Mucosa of stomach (tissue), 1 donor: Measurements from ENCODE around the gene TMEM97.
A peak's percentile ranks its signal among the peaks of the same experiment; 100 is the strongest.
"Not testable (repeated sequence)": the region's sequence is repeated elsewhere in the genome, so short reads cannot be mapped to it uniquely, and the experiment has no call there.

Experiments
- H3K27me3 ChIP-seq: one replicate; pipeline ENCODE4 v1.7.0; 2013; ENCODE audit warnings: mild to moderate bottlenecking, low read length; ENCODE audit not compliant: control insufficient read depth, insufficient read depth
- H3K36me3 ChIP-seq: one replicate; pipeline ENCODE4 v1.7.0; 2013; ENCODE audit warnings: low read length; ENCODE audit not compliant: control insufficient read depth, insufficient read depth
- H3K4me1 ChIP-seq: one replicate; pipeline ENCODE4 v1.7.0; 2013; ENCODE audit warnings: mild to moderate bottlenecking, low read length; ENCODE audit not compliant: control insufficient read depth, insufficient read depth
- H3K4me3 ChIP-seq: one replicate; pipeline ENCODE4 v1.7.0; 2013; ENCODE audit warnings: low read length
- H3K9ac ChIP-seq: one replicate; pipeline ENCODE4 v1.7.0; 2013; ENCODE audit warnings: mild to moderate bottlenecking, low read length, moderate library complexity
- H3K9me3 ChIP-seq: one replicate; pipeline ENCODE4 v1.7.0; 2013; ENCODE audit warnings: mild to moderate bottlenecking, low read length, moderate library complexity; ENCODE audit not compliant: control insufficient read depth
- donor health status: Pancreatic carcinoma.

Gene TMEM97

DNA sequence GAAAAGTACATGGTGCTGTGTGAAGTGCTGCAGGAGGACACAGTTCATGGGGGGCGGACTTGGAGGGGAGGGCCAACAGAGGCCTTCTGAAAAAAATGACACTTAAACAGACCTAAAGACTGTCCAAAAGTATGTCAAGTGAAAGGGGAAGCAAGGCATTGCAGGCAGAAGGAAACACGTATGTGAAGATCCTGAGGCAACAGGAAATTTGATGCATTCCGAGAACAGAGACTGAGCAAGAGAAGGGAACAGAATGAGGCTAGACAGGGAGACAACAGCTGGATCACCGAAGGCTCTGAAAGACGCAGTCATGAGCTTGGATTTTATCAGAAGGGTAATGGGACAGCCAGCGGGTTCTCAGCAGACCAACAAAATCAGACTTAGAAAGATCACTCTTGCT, 15.2 kb downstream of the TMEM97 start:
- H3K4me3 ChIP-seq: peak overlapping the region; percentile 86
- H3K27me3 ChIP-seq: no peaks in the 10 kb centered on the region
- no peaks in the 10 kb centered on the region for H3K9me3 ChIP-seq
- H3K9ac ChIP-seq: peak overlapping the region; percentile 75
- H3K36me3 ChIP-seq: peaks cover 13% of the 10 kb centered on the region
- H3K4me1 ChIP-seq: peaks cover 19% of the 10 kb centered on the region

DNA sequence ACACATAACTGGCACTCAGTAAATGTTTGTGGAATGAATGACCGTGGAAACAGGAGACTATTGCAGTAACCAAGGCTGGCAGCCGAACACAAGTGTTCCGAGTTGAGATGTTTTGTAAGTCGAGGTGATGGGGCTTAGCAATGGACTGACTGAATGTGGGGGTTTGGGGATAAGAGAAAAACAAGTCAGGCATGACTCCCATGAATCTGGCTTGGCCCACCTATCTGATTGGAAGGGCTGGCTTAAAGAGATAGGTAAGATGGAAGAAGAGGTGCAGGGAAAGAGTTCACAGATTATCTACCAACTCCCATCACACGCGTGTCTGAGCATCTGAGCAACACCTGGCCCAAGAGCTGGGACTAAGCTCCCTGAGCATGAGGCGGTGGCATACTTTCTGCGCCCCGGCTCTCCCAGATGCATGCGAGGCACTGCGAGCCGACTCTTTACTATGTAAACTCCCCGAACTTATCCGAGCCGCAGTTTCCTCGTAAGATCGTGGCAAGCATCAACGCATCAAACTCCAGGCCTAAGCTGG, 15.7 kb downstream of the TMEM97 start:
- Histone ChIP-seq H3K36me3 (peaks cover 13% of the 10 kb centered on the region), H3K9ac (peak overlapping the region; percentile 75), H3K9me3 (no peaks in the 10 kb centered on the region), H3K4me3 (peak overlapping the region; percentile 86), H3K4me1 (peaks cover 19% of the 10 kb centered on the region), H3K27me3 (no peaks in the 10 kb centered on the region)

DNA sequence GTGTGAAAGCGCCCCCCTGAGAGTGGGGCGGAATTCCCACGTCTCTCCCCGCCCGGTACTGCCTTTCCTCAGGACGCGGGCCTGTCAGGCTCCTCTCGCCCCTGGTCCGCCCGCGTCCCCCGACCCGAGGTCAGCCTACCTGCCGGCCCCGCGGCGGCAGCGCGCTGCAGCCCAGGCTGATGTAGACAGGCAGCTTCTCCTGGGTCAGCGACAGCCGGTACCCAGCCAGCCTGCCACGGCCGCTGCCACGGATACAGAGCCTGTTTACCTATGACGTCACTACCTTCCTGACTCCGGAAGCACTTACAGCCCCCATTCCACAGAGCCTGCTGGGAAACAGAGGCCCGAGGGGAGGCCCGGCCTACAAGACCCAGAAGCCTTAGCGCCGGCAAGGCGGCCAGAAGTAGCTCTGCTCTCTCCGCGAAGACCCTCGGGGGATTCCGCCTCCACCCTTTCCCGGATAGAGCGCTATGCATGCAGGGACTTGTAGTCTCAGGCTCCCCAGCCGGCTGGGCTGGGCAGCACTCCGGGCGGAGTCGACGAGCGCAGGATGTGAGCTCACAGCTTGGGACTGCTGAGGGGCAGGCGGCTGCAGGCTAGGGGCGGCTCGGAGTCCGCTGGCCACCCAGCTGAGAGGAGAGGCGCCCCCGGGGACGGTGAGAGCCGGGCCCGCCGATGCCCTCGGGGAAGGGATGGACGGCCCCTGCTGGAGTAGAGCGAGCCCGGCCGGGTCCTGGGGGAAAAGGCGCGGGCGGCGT, 16.4 kb downstream of the TMEM97 start, which contains the start of the genes IFT20 and TNFAIP1:
TSS of gene IFT20 (minus strand) at position 272 of the 758 bp plus-strand sequence. CDS start 3,487 bp downstream, outside the sequence.
TSS of gene TNFAIP1 (plus strand) at position 561 of the 758 bp plus-strand sequence. CDS start 3,761 bp downstream, outside the sequence.
- H3K36me3 ChIP-seq: peaks cover 13% of the 10 kb centered on the region
- peak within 1 kb of the TSS; percentile 86 for H3K4me3 ChIP-seq
- no peaks in the 10 kb centered on the region for H3K9me3 ChIP-seq
- H3K9ac ChIP-seq: peak within 1 kb of the TSS; percentile 75
- H3K4me1 ChIP-seq: peaks cover 19% of the 10 kb centered on the region
- no peaks in the 10 kb centered on the region for H3K27me3 ChIP-seq

DNA sequence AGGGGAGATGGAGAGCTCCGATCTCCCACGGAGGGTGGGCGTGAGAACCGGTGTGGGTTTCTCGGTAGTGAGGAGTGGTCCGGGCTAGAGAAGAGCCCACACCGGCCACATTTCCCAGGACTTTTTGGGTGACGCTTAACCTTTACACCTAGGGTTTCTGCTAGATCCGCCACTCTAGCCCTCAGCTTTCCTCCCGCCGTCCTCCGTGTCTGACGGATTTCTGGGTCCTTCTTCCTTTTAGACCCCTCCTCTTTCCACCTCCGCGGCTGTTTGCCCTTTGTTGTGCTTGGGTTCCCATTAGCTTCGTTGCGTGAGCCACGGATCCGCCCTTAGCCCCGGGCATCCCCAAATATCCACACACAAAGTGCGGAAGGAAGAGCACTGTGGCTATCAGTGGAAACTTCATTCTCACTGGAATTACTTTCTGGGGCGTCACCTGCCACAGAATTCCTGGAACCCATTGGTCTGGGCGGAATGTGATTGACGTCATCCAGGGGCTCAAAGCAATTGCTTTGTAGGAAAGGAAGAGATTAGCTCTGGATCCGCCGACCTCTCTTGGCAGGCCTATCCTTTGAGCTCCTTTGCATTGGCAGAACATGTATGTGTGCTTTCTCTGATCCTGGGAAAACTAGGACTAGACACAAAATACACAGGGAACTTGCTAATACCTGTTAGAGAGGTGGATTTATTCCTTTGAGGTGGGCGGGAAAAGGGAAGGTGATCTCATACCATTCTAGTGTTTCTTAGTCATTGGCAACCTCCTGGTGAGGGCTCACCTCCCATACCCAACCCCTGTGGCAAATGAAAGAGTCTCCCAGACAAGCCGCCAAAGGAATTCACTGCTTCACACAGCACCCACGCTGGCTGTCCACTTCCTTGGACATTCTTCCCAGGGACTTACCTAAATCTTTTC, 17.2 kb downstream of the TMEM97 start:
- H3K27me3 ChIP-seq: no peaks in the 10 kb centered on the region
- H3K4me3 ChIP-seq: peak overlapping the region; percentile 62
- H3K9ac ChIP-seq: peak overlapping the region; percentile 75
- peaks cover 11% of the 10 kb centered on the region for H3K36me3 ChIP-seq
- H3K4me1 ChIP-seq: peaks cover 19% of the 10 kb centered on the region
- H3K9me3 ChIP-seq: no peaks in the 10 kb centered on the region

DNA sequence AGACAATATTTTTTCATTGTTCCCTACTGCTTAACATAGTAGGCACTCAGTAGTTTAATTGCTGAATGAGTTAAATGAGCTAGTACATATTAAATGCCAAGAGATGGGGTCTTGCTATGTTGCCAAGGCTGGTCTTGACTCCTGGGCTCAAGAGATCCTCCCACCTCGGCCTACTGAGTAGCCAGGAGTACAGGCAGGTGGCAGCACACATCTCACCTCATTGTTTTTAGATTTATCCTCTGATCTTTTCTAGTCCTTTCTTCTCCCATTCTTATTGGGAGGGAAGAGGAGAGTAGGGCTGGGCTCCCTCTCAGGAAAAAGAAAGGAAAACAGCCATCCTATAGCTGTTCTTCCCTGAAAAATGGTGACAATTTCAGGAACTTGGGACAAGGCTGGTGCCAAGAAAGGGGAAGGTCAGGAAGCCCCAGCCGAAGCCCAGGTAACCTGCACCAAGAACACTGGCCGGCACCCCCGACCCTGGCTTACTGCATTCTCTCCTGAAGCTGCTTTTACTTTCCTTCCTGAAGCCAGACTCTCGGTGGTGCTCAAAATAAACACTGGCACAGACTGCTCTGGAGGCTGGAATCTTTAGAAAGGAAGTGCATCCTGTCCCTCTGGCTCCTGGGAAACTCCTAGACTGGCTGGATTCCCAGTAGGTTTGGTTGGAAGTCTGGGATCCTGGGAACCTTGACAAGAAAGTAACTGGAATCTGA, 19.2 kb downstream of the TMEM97 start:
- Histone ChIP-seq H3K36me3 (peaks cover 14% of the 10 kb centered on the region), H3K4me1 (peaks cover 19% of the 10 kb centered on the region), H3K27me3 (no peaks in the 10 kb centered on the region), H3K9me3 (no peaks in the 10 kb centered on the region), H3K9ac (no peak overlapping the region), H3K4me3 (no peak overlapping the region)

DNA sequence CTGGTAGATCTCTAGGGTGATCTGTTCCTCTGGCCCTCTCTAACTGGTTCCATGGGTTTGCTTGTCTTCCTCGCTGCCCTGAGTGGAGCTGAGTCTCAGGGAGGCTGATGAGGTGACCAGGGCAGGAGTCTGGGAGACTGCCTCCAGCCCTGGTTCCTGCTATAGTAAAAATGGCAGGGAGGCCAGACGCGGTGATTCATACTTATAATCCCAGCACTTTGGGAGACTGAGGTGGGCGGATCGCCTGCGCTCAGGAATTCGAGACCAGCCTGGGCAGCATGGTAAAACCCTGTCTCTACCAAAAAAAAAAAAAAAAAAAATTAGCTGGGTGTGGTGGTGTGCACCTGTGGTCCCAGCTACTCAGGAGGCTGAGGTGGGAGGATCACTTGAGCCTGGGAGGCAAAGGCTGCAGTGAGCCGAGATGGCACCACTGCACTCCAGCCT, 19.8 kb downstream of the TMEM97 start:
- Histone ChIP-seq H3K4me1 (peaks cover 16% of the 10 kb centered on the region), H3K36me3 (peaks cover 14% of the 10 kb centered on the region)
- not testable (repeated sequence) for H3K4me3 ChIP-seq, H3K9me3 ChIP-seq, H3K27me3 ChIP-seq, H3K9ac ChIP-seq

DNA sequence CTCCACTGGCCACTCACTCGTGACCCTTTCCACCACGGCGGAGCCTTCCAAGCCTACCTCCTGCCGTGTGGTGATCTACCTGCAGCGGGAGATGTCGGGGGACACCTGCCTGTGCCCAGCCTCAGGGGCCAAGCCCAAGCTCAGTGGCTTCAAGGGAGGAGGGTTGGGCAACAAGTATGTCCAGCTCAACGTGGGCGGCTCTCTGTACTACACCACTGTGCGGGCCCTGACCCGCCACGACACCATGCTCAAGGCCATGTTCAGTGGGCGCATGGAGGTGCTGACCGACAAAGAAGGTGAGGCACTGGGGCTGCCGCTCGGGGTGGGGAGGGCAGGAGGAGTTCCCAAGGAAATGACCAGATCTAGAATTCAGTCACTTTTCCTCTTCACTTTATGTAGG, 20.4 kb downstream of the TMEM97 start:
- H3K4me1 ChIP-seq: peaks cover 9% of the 10 kb centered on the region
- no peak overlapping the region for H3K4me3 ChIP-seq
- H3K9me3 ChIP-seq: no peaks in the 10 kb centered on the region
- peaks cover 14% of the 10 kb centered on the region for H3K36me3 ChIP-seq
- no peak overlapping the region for H3K9ac ChIP-seq
- H3K27me3 ChIP-seq: no peaks in the 10 kb centered on the region

DNA sequence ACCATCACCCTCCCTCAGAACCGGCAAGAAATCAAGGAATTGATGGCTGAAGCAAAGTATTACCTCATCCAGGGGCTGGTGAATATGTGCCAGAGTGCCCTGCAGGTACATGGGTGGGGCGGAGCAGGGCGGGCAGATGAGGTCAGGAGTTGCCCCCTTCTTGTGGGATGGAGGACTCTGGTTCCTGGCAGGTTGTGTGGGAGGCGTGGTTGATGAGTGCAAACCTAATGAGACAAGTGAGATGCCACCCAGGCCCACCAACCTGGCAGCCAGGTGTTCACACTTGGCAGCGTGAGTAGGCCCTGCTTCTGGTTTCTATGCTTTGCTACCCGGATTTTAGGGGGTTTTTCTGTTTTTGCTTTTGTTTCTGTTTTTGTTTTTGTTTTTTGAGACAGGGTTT, 21.4 kb downstream of the TMEM97 start:
- Histone ChIP-seq H3K9me3 (no peaks in the 10 kb centered on the region), H3K4me3 (no peak overlapping the region), H3K27me3 (no peaks in the 10 kb centered on the region), H3K4me1 (peaks cover 6% of the 10 kb centered on the region), H3K36me3 (peaks cover 14% of the 10 kb centered on the region), H3K9ac (no peak overlapping the region)

DNA sequence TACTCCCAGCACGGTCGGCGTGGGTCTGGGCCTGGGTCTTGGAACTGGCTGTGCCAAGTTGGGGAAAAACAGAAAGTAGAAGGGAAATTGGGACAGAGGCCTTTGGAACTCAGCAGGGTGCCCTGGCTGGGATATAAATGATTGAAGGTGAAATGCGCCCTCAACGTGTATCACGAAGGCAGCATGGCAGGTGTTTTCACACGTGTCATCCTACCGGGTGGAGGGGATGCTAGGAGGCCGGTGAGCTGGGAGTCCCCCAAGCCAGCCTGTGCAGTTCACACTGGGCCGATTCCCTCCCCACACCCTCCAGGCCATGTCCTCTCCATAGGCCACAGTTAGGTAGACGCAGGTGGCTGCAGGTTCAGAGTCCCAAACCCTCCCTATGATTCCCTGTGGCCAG, 22.5 kb downstream of the TMEM97 start:
- Histone ChIP-seq H3K4me3 (no peak overlapping the region), H3K27me3 (no peaks in the 10 kb centered on the region), H3K36me3 (peaks cover 20% of the 10 kb centered on the region), H3K4me1 (peaks cover 5% of the 10 kb centered on the region), H3K9me3 (no peaks in the 10 kb centered on the region), H3K9ac (no peak overlapping the region)

DNA sequence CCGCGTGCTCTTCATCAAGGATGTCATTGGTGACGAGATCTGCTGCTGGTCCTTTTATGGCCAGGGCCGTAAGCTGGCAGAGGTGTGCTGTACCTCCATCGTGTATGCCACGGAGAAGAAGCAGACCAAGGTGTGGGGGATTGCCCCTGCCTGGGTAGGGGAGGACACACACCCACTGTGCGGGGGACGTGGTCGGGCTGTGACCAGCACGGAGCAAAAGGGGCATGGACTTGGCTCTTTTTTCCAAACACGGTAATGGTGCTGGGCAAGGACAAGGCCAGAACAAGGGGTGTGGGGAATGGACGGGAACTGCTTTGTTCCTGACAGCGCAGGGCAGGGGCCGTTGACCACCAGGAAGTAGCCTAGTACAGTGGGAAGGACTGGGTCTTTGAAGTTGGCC, 23.3 kb downstream of the TMEM97 start:
- H3K9me3 ChIP-seq: no peaks in the 10 kb centered on the region
- H3K9ac ChIP-seq: no peak overlapping the region
- H3K4me1 ChIP-seq: no peaks in the 10 kb centered on the region
- no peak overlapping the region for H3K4me3 ChIP-seq
- H3K36me3 ChIP-seq: peaks cover 20% of the 10 kb centered on the region
- no peaks in the 10 kb centered on the region for H3K27me3 ChIP-seq

DNA sequence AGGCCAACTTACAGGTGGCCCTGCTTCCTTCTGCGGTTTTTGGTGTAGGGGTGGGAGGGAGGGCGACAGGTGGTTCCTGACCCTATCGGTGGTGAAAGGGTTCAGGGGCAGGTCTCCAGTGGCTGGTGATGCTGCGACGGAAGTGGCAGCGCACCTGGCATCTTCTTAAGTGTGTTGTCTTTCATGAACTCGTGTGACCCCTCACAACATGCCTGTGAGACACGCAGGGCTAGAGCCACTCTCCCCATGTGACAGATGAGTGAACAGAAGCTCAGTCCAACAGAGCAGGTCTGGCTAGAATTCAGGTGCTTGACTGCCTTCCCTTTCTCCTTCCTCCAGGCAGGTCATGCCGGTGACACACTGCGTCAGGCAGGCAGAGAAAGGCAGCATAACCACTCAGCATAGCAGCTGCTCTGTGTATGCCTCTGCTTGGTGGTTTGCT, 24.5 kb downstream of the TMEM97 start:
- H3K36me3 ChIP-seq: peaks cover 20% of the 10 kb centered on the region
- H3K9me3 ChIP-seq: no peaks in the 10 kb centered on the region
- no peak overlapping the region for H3K9ac ChIP-seq
- H3K27me3 ChIP-seq: no peaks in the 10 kb centered on the region
- H3K4me3 ChIP-seq: no peak overlapping the region
- no peaks in the 10 kb centered on the region for H3K4me1 ChIP-seq
